ENCODE results near the gene ERBB2. TPM values are rescaled to one million over a fixed set of nuclear protein-coding genes. Genes with fewer than 3 reads are reported as not detected.
"Not testable (repeated sequence)": the region's sequence is repeated elsewhere in the genome, so short reads cannot be mapped to it uniquely, and the experiment has no call there.

The ERBB2 gene
- total RNA-seq, 1 donor from 2014 or later: 32.1 TPM

DNA sequence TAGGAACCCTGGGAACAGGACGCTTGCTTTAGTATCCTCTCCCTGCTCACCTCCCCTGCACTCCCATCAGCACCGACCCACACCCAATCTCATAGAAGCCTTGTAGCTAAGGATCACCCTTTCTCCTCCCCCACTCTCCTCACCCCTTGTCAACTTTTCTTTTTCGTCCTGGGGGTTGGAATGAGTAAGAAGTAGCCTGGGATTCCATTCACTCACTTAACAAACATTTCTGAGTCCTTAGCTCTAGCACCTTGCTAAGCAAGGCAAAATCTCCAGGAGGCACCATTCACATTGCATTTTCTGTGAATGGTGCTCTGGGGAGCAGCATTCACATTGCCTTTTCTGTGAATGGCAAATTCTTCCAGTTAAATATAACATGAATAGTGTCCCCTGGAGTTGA lies 10.9 kb upstream of the ERBB2 start:
- FAIRE-seq (no peak), DNase-seq (ENCODE audit: low read depth) (no peak)
- Histone ChIP-seq H3K36me3 (ENCODE audit: control insufficient read depth, insufficient read depth, low read length) (peaks cover 2% of the 10 kb centered on the region), H3K27me3 (ENCODE audit: control insufficient read depth, insufficient read depth, low read length) (no peaks in the 10 kb centered on the region), H3K4me3 (ENCODE audit: low read depth, low read length) (peak overlapping the region; percentile 48)
- TF ChIP-seq, protein P1, sequence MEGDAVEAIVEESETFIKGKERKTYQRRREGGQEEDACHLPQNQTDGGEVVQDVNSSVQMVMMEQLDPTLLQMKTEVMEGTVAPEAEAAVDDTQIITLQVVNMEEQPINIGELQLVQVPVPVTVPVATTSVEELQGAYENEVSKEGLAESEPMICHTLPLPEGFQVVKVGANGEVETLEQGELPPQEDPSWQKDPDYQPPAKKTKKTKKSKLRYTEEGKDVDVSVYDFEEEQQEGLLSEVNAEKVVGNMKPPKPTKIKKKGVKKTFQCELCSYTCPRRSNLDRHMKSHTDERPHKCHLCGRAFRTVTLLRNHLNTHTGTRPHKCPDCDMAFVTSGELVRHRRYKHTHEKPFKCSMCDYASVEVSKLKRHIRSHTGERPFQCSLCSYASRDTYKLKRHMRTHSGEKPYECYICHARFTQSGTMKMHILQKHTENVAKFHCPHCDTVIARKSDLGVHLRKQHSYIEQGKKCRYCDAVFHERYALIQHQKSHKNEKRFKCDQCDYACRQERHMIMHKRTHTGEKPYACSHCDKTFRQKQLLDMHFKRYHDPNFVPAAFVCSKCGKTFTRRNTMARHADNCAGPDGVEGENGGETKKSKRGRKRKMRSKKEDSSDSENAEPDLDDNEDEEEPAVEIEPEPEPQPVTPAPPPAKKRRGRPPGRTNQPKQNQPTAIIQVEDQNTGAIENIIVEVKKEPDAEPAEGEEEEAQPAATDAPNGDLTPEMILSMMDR (IDR thresholded peaks at IDR 0.05; ENCODE audit: insufficient read depth, low read length, severe bottlenecking): no peak

DNA sequence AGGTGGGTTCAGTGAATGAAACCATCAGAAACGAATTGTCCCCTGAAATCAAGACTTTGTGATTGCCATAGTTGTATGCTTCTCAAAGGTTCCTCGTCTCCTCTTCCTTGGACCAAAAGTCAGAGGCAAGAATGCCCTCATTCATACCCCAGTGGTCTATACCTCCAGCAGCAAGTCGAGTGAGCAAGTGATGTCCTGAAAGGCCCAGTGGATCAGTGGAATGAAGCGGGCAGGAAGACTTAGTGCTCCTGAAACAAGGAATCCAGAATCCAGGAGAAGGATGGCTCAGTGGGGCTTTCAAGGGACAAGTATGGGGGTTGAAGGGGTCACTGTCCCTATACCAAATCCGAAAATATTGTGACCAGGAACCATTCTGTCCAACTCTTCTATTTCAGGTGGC lies 5.3 kb upstream of the ERBB2 start:
- FAIRE-seq: no peak
- Histone ChIP-seq H3K36me3 (ENCODE audit: control insufficient read depth, insufficient read depth, low read length) (peaks cover 1% of the 10 kb centered on the region), H3K4me3 (ENCODE audit: low read depth, low read length) (no peak overlapping the region), H3K27me3 (ENCODE audit: control insufficient read depth, insufficient read depth, low read length) (no peaks in the 10 kb centered on the region)
- TF ChIP-seq, protein P1 (IDR thresholded peaks at IDR 0.05; ENCODE audit: insufficient read depth, low read length, severe bottlenecking): no peak
- DNase-seq (ENCODE audit: low read depth): no peak

DNA sequence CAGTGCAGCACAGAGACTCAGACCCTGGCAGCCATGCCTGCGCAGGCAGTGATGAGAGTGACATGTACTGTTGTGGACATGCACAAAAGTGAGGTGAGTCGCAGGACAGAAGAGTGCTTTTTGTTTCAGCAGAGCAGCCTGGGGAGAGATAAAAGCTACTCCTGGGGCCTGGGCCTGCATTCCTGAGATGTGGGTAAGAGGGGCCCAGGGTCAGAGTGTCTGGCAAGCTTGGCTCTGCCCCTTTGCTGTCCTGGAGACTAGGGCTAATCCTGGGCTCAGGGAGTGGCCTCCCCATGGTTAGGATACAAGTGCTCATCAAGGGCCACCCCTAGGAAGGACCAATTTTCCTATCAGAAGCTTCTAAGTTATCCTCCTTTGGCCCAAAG lies 4.8 kb upstream of the ERBB2 start:
- FAIRE-seq: no peak

DNA sequence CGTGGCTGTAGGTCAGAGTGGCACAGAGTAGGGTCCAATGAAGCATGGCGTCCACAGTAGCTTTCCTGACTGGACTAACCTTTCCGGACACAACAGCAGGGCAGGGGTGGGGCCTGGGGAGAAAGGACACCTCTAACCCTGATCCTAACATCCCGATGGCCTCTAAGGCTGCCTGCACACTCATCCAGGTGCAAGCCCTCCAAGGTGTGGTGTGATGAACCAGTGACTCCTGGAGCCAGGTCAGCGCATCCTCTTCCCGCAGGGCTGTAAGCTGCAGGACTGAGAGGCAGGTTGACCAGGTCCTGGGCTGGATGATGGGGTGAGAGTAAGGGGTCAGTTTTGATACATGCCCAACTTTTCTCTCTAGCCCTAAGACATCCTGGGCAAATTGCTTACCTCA lies 3.1 kb upstream of the ERBB2 start:
- DNase-seq (ENCODE audit: low read depth): no peak
- no peaks in the 10 kb centered on the region for H3K27me3 ChIP-seq (ENCODE audit: control insufficient read depth, insufficient read depth, low read length)
- peaks cover 1% of the 10 kb centered on the region for H3K36me3 ChIP-seq (ENCODE audit: control insufficient read depth, insufficient read depth, low read length)
- TF ChIP-seq, protein P1 (IDR thresholded peaks at IDR 0.05; ENCODE audit: insufficient read depth, low read length, severe bottlenecking): no peak
- no peak for FAIRE-seq
- no peak overlapping the region for H3K4me3 ChIP-seq (ENCODE audit: low read depth, low read length)

More for the DNA sequence above, 4.8 kb upstream of the ERBB2 start:
- Histone ChIP-seq H3K4me3 (ENCODE audit: low read depth, low read length) (no peak overlapping the region), H3K36me3 (ENCODE audit: control insufficient read depth, insufficient read depth, low read length) (peaks cover 1% of the 10 kb centered on the region), H3K27me3 (ENCODE audit: control insufficient read depth, insufficient read depth, low read length) (no peaks in the 10 kb centered on the region)
- DNase-seq (ENCODE audit: low read depth): no peak
- TF ChIP-seq, protein P1 (IDR thresholded peaks at IDR 0.05; ENCODE audit: insufficient read depth, low read length, severe bottlenecking): no peak

DNA sequence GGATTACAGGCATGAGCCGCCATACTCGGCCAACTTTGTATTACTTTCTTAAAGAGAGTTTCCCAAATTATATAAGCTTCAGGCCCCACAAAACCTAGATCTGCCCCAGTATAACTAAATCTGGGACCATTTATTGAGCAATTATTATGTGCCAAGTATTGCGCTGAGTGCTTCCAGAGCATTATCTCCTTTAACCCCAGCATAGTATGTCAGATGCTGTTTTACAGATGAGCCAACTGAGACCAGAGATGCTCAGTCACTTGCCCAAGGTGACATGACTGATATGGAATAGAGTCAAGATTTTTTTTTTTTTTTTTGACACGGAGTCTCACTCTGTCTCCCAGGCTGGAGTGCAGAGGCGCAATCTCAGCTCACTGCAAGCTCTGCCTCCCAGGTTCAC lies 1.9 kb upstream of the ERBB2 start:
- TF ChIP-seq, protein P1 (IDR thresholded peaks at IDR 0.05; ENCODE audit: insufficient read depth, low read length, severe bottlenecking): no peak
- H3K36me3 ChIP-seq (ENCODE audit: control insufficient read depth, insufficient read depth, low read length): peaks cover 1% of the 10 kb centered on the region
- DNase-seq (ENCODE audit: low read depth): no peak
- H3K4me3 ChIP-seq (ENCODE audit: low read depth, low read length): no peak overlapping the region
- H3K27me3 ChIP-seq (ENCODE audit: control insufficient read depth, insufficient read depth, low read length): no peaks in the 10 kb centered on the region
- FAIRE-seq: no peak

DNA sequence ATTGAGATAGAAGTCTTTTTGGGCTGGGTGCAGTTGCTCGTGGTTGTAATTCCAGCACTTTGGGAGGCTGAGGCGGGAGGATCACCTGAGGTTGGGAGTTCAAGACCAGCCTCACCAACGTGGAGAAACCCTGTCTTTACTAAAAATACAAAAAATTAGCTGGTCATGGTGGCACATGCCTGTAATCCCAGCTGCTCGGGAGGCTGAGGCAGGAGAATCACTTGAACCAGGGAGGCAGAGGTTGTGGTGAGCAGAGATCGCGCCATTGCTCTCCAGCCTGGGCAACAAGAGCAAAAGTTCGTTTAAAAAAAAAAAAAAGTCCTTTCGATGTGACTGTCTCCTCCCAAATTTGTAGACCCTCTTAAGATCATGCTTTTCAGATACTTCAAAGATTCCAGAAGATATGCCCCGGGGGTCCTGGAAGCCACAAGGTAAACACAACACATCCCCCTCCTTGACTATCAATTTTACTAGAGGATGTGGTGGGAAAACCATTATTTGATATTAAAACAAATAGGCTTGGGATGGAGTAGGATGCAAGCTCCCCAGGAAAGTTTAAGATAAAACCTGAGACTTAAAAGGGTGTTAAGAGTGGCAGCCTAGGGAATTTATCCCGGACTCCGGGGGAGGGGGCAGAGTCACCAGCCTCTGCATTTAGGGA lies 577 bp upstream of the ERBB2 start:
- not testable (repeated sequence) for H3K36me3 ChIP-seq (ENCODE audit: control insufficient read depth, insufficient read depth, low read length); FAIRE-seq; H3K27me3 ChIP-seq (ENCODE audit: control insufficient read depth, insufficient read depth, low read length); DNase-seq (ENCODE audit: low read depth)
- peak overlapping the region; percentile 81 for H3K4me3 ChIP-seq (ENCODE audit: low read depth, low read length)

All from bronchial epithelial cell (primary cell).